Measurements from ENCODE around the gene TMEM97. TPM values are rescaled to one million over a fixed set of nuclear protein-coding genes. Genes with fewer than 3 reads are reported as not detected.

Gene TMEM97
- total RNA-seq, 1 donor from 2014 or later, result 64.4 TPM

DNA sequence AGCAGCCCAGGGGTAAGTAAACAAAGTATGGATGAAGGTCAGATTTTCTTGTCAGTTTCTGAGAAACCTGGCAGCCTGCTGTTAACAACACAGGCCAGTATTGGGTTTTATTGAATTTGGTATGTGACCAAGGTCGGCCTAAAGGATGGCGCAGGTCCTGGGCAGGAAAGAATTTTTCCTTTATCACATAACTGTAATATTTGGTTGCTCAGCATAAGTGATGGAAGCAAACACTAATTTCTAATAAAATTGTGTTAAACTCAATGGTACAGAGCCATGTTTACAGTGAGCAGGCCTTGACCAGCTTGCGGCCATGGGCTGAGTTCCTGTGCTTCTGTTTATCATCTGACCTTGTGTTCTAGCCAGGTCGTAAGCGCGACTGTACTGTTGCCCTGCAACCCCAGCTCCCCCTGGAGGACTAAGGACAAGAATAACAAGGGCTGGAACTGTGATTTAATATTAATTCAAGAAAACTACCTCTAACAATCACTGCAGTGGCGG is 27.8 kb downstream of the TMEM97 start:
- DNase-seq, result peak; percentile 51
- peaks cover 100% of the 10 kb centered on the region for H3K36me3 ChIP-seq
- no peak overlapping the region for H3K4me3 ChIP-seq
- TF ChIP-seq, protein P1, sequence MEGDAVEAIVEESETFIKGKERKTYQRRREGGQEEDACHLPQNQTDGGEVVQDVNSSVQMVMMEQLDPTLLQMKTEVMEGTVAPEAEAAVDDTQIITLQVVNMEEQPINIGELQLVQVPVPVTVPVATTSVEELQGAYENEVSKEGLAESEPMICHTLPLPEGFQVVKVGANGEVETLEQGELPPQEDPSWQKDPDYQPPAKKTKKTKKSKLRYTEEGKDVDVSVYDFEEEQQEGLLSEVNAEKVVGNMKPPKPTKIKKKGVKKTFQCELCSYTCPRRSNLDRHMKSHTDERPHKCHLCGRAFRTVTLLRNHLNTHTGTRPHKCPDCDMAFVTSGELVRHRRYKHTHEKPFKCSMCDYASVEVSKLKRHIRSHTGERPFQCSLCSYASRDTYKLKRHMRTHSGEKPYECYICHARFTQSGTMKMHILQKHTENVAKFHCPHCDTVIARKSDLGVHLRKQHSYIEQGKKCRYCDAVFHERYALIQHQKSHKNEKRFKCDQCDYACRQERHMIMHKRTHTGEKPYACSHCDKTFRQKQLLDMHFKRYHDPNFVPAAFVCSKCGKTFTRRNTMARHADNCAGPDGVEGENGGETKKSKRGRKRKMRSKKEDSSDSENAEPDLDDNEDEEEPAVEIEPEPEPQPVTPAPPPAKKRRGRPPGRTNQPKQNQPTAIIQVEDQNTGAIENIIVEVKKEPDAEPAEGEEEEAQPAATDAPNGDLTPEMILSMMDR (IDR thresholded peaks at IDR 0.05), result peak; percentile 40
- intact Hi-C loops (cut with DNase I), result no loop called here
- peaks cover 15% of the 10 kb centered on the region for H3K4me1 ChIP-seq
- H3K27ac ChIP-seq, result peak overlapping the region; percentile 8
- H3K27me3 ChIP-seq, result no peaks in the 10 kb centered on the region
- no peaks in the 10 kb centered on the region for H3K9me3 ChIP-seq
- ATAC-seq, result peak; percentile 23

DNA sequence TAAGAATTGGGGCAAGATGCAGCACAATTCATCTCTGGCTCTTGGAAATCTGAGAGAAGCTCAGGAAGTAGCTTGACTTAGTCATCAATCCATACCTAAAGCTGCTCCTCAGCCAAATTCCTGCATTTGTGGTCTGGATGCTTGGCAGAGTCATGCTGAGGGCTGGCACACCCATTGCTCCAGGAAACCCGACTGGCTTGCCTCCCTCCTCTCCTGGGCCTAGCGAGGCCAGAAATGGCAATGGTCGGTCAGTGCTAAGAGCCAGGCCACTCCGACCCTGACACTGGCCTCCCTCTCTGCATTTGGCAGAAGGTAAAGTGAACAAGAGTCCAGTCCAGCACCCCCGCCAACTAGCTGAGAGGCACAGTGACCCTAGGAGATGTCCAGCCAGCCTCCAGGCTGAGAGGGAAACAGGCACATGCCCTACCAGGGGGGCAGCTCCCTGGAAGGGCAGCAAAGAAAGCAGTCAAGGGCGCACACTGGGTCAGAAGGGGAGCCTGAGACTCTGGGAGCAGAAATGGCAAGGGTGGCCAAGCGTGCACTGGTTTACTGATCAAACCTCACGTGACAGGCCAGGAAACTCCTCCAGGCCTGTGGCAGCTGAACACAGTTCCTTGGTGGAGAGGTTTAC is 28.4 kb downstream of the TMEM97 start:
- Histone ChIP-seq H3K4me1 (peaks cover 15% of the 10 kb centered on the region), H3K36me3 (peaks cover 100% of the 10 kb centered on the region), H3K9me3 (no peaks in the 10 kb centered on the region), H3K27ac (peak overlapping the region; percentile 26), H3K4me3 (no peak overlapping the region), H3K27me3 (no peaks in the 10 kb centered on the region)
- DNase-seq, result peak; percentile 60
- ATAC-seq, result no peak
- TF ChIP-seq, protein P1 (IDR thresholded peaks at IDR 0.05), result no peak
- intact Hi-C loops (cut with DNase I), result no loop called here

DNA sequence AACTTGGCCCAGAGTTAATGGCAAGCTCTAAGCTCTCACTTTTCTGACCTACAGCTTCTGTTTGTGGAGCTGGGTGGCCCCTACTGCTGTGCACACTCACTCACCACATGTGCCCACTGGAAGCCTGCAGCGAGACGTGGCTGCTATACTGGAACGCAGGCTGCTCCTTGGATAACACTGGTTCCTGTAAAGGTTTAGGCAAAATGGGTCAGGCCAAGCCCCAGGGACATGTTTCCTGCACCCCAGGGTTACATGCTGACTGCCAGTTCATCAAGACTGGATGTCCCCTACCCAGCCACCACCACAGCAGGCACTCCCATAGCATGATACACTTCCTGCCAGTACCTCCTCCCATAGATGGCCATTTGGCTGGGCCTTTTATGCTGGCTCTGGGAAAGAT is 30.0 kb downstream of the TMEM97 start:
- no peak for ATAC-seq
- TF ChIP-seq, protein P1 (IDR thresholded peaks at IDR 0.05), result no peak
- intact Hi-C loops (cut with DNase I), result no loop called here

DNA sequence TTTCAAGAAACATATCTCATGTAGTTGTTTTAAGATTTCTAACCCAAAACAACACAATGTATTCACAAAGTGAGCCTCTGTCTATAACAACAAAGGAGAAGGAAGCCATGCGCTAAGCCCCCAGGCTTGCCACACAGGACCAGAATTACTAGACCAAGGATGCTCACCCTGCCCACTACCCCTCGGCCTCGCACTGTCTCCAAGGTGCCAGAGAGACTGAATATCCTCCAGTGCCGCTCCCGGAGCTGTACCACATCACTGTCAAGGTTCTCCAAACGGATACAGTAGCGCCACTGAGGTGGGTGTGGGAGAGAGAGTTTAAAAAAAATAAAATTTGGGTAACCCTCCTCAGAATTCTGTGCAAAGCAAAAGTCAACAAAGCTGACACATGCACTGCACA is 31.3 kb downstream of the TMEM97 start:
- no peaks in the 10 kb centered on the region for H3K9me3 ChIP-seq
- H3K4me3 ChIP-seq, result no peak overlapping the region
- intact Hi-C loops (cut with DNase I), result no loop called here
- H3K4me1 ChIP-seq, result peaks cover 15% of the 10 kb centered on the region
- H3K27me3 ChIP-seq, result no peaks in the 10 kb centered on the region
- H3K36me3 ChIP-seq, result peaks cover 100% of the 10 kb centered on the region
- TF ChIP-seq, protein P1 (IDR thresholded peaks at IDR 0.05), result no peak
- peak; percentile 19 for DNase-seq
- no peak for ATAC-seq
- no peak overlapping the region for H3K27ac ChIP-seq

More for the DNA sequence above, 30.0 kb downstream of the TMEM97 start:
- no peaks in the 10 kb centered on the region for H3K9me3 ChIP-seq
- no peak overlapping the region for H3K27ac ChIP-seq
- H3K4me3 ChIP-seq, result no peak overlapping the region
- peaks cover 15% of the 10 kb centered on the region for H3K4me1 ChIP-seq
- peak; percentile 25 for DNase-seq
- H3K27me3 ChIP-seq, result no peaks in the 10 kb centered on the region
- H3K36me3 ChIP-seq, result peaks cover 100% of the 10 kb centered on the region

DNA sequence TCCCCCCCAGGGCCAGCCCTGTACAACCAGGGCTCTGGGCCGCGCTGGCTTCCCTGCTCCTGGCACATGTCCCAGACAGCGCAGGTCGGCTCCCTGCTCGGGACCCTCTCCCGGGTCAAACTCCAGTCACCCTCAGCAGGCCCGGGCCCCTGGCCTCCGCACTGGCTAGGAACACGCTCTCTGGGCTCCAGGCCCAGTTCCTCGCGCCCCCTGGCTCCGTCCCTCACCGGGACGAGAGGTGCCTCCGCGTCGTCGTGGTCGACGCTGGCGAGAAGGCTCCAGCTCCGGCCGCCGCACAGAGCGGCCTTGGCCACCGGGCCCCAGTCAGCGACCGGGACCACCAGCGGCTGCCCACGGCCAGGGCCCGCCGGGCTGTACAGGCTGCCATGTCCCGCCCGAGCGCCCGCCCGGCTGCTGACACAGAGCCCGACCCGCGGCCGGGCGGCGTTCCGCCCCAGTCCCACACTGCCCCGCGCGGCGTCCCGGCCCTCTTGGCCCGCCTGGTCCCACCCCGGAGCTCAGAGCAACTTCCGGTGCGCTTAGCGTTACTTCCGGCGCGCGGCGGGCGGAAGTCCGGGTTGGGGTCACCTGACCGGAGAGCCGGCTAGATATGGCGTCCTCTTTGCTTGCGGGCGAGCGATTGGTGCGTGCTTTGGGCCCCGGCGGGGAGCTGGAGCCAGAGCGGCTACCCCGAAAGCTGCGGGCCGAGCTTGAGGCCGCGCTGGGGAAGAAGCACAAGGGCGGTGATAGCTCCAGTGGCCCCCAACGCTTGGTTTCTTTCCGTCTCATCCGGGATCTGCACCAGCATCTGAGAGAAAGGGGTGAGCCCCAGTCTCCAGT is 38.3 kb downstream of the TMEM97 start, which contains the start of gene POLDIP2:
TSS of gene POLDIP2 (minus strand) at position 467 of the 840 bp plus-strand sequence. CDS start at position 388, 79 bp downstream.
- intact Hi-C loops (cut with DNase I), result no loop called here
- H3K9me3 ChIP-seq, result no peaks in the 10 kb centered on the region
- peaks cover 67% of the 10 kb centered on the region for H3K36me3 ChIP-seq
- DNase-seq (peak; percentile 97), ATAC-seq (peak; percentile 99)
- H3K27ac ChIP-seq, result peak within 1 kb of the TSS; percentile 93
- TF ChIP-seq, protein P1 (IDR thresholded peaks at IDR 0.05), result peak; percentile 8
- H3K27me3 ChIP-seq, result no peaks in the 10 kb centered on the region
- peaks cover 22% of the 10 kb centered on the region for H3K4me1 ChIP-seq
- H3K4me3 ChIP-seq, result peak within 1 kb of the TSS; percentile 99

Measured in upper lobe of right lung (tissue), 1 donor.